HG03521 (cell line): ENCODE results near the gene WDR33.
"Not testable (repeated sequence)": the region's sequence is repeated elsewhere in the genome, so short reads cannot be mapped to it uniquely, and the experiment has no call there.

ENCODE experiments used
- ATAC-seq: cut with Tn5 transposase; IDR thresholded peaks from one replicate; pipeline ENCODE4 v1.9.1; 2021; ENCODE audit warnings: mild to moderate bottlenecking, moderate library complexity; ENCODE audit not compliant: unreplicated experiment

Gene WDR33

DNA sequence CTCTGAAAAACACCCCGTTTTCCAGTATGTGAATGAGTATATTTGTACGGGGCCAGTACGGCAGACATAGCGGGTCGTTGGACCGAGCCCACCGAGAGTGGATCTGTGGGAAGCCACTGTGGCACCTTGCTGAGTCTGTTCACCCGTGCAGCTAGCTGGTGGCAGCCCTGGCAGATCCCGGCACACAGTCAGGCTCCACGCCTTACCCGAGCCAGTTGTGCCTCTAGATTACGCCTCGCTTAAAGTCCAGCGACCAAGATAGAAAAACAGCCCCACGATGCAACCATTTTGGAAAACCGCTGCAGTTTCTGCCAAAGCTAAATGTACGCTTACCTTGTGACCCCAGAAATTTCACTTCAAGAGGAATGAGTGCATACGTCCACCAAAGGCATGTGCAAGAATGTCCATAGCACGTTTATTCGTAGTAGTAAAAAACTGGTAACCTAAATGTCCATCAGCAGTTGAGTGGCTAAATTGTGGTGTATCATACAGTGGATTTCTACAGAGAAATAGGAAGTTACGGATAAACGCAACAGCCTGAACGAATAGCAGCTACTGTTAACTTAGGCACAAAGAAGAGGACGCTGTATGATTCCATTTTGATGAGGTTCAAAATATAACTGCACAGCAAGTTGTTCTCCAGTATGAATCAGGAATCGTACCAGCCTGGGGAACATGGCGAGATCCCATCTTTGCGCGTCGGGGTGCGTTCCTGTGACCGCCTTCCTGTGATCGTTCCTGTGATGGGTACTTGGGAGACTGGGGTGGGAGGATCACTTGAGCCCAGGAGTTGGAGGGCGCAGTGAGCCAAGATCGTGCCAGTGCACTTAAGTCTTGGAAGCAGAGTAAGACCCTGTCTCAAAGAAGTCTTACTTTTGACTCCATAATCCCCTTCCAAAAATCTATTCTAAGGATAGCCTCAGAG is 688 bp upstream of the WDR33 start:
- ATAC-seq = peak; percentile 33

- no peak for ATAC-seq
Measured at GRCh38 chr2:127810156-127810618, 784 bp downstream of the WDR33 start.

DNA sequence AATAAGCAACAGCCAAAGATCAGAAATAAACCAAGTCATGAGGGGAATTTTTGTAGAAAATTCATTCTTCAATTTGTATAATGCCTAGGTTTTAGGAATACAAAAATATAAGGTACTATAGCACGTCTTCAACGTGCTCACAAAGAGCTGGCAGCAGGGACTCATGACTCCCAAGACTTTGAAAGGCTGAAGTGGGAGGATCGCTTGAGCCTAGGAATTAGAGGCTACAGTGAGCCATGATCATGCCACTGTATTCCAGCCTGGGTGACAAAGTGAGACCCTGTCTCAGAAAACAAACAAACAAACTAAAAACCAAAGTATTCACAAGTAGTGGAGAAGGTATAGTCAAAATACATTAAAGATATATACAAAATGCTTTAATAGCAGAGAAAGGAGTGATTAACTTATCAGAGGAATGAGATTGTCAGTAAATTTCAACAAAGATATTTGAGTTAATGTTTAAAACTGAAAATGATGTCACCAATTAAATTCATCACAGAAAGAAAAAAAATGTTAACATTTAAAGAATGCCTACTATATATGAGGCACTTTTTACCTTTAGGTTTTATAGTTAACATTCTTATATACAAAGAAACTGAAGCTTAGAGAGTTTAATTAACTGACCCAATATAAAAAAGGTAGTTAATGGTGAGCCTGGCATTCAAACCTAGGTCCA is 3.2 kb downstream of the WDR33 start:
- ATAC-seq = no peak

- ATAC-seq = not testable (repeated sequence)
Measured at GRCh38 chr2:127806860-127807259, 4.1 kb downstream of the WDR33 start.

GRCh38 chr2:127805491-127805890 is 5.5 kb downstream of the WDR33 start:
- ATAC-seq = no peak

DNA sequence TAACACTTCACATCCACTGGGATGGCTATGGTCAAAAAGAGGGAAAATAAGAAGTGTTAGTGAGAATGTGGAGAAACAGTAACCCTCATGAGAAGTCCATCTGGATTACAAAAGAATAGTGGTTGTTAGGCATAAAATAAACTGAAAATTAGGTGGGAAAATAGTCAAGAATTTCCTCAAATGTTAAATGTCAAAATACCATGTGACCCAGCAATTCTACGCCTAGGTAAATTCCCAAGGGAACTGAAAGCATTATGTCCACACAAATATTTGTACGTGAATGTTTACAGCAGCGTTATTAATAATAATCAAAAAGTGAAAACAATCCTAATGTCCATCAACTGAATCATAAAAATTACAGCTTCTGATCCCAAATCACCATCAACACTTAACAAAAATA is 11.0 kb downstream of the WDR33 start:
- no peak for ATAC-seq

DNA sequence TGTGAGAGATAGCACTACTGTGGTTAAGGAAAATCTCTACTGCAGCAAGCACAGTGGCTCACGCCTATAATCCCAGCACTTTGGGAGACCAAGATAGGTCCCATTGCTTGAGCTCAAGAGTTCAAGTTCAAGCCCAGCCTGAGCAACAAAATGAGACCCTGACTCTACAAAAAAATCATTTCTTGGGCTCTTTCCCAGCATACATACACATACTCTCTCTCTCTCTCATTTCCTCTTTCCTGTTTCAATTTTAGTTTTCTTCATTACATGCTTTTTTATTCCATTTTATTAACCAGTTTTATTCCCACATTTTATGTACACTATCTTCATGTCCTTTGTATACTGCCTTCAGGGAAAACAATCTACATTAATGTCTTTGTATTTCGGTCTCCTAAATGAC is 14.6 kb downstream of the WDR33 start:
- no peak for ATAC-seq

DNA sequence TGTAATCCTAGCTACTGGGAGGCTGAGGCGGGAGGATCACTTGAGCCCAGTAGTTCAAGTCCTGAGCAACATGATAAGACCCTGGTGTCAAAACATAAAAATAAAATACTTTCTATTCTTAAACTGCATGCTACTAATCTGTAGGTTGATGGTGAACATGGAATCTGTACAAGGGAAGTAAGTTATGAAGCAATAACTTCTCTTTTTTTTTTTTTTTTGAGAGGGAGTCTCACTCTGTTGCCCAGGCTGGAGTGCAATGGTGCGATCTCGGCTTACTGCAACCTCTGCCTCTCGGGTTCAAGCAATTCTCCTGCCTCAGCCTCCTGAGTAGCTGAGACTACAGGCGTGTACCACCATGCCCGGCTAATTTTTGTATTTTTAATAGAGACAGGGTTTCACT is 16.1 kb downstream of the WDR33 start:
- not testable (repeated sequence) for ATAC-seq

DNA sequence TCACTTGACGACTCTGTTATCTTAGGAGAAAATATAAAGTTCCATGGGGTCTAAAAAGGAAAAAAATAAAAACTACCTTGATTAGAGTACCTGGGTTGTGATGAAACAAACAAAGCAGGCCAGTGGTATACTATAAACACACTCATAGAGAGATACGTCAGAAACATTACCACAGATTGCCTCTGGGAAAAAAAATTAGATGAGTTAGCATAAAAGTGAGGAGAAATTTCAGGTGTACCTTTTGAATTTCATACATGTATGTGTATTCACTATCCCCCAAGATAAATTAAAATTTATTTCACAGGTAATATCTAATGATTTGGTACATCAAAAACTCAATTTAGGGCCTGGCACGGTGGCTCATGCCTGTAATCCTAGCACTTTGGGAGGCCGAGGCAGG is 18.2 kb downstream of the WDR33 start:
- ATAC-seq = no peak

DNA sequence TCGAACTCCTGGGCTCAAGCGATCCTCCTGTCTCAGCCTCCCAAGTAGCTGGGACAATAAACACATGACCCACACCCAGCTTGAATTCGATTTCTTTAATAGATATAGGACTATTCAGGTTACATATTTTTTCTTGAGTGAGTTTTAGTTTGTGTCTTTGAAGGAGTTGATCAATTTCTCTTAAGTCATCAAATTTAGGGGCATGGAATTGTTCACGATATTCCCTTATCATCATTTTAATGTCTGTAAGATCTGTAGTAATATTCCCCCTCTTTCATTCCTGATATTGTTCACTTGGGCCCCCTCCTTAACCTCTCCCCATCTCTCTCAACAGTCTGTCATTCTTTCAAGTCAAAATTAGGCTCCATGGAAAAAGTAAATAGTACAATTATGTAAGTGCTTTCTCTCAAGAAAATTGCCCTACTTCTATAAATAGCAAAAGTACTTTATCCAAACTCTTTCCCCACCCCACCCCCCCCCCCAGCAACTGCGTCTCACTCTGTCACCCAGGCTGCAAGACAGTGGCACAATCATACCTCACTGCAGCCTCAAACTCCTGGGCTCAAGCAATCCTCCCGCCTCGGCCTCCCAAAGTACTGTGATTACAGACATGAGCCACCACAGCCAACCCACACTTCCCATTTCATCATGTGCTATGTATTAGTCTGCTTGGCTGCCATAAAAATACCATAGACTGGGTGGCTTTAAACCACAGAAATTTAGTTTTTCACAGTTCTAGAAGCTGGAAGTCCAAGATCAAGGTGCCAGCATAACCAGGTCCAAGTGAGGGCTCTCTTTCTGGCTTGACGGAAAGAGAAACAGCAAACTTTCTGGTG is 20.1 kb downstream of the WDR33 start:
- no peak for ATAC-seq

DNA sequence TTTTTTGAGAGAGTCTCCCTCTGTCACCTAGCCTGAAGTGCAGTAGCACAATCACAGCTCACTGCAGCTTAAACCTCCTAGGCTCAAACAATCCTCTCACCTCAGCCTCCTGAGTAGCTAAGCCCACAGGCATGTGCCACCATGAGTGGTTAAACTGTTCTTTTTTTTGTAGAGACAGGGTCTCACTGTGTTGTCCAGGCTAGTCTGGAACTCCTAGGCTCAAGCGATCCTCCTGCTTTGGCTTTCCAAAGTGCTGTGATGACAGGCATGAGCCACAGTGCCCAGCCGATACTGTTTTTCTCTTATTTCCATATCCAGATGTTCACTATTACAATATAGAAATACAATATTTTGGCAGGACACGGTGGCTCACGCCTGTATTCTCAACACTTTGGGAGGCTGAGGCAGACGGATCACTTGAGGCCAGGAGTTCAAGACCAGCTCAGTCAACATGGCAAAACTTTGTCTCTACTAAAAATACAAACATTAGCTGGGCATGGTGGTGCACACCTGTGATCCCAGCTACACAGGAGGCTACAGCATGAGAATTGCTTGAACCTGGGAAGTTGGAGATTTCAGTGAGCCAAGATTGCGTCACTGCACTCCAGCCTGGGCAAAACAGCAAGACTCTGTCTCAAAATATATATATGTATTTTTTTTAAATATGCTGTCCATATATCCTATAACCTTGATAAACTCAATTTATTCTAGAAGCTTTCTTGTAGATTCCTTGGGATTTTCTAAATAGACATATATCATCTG is 24.7 kb downstream of the WDR33 start:
- ATAC-seq = no peak

- ATAC-seq = no peak
Measured at GRCh38 chr2:127784965-127785518, 25.9 kb downstream of the WDR33 start.

- no peak for ATAC-seq
Measured at GRCh38 chr2:127783101-127783500, 27.9 kb downstream of the WDR33 start.

GRCh38 chr2:127778850-127779249 is 32.1 kb downstream of the WDR33 start:
- ATAC-seq = no peak

GRCh38 chr2:127778447-127778846 is 32.5 kb downstream of the WDR33 start:
- ATAC-seq = no peak

DNA sequence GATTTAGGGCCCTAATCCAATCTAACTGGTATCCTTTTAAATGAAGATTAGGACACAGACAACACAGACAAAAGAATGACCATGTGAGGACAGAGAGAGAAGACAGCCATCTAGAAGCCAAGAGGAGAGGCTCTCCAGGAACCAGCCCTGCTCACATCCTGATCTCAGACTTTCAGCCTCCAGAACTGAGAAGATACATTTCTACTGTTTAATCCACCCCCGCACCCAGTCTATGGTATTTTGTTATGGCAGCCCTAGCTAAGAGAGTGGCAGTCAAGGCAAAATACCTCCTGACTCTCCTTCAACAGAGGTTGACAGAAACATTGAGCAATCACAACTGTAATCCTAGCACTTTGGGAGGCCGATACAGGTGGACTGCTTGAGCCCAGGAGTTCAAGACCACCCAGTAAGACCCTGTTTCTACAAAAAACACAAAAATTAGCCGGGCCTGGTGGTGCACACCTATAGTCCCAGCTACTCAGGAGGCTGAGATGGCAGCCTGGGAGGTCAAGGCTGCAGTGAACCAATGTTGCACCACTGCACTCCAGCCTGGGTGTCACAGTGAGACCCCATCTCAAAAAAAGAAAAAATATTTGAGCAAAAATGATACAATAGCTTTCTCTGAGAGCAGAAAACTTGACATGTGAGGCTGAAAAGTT is 34.7 kb downstream of the WDR33 start:
- ATAC-seq = no peak

DNA sequence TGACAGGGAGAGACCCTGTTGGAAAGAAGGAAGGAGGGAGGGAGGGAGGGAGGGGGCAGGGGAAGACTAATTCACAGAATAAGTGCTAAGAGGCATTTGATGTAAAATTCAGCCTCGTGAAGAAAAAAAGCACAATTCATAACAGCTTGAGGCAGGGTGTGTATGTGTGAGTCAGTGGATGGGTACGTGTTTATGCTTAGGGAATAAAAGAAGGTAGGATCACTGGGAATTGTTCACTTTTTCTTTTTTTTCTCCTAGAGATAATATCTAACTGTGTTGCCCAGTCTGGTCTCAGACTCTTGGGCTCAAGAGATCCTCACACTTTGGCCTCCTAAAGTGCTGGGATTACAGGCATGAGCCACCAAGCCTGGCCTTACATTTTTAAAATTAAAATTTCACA is 39.2 kb downstream of the WDR33 start:
- ATAC-seq = no peak

- no peak for ATAC-seq
Measured at GRCh38 chr2:127770973-127771735, 39.8 kb downstream of the WDR33 start.

- not testable (repeated sequence) for ATAC-seq
Measured at GRCh38 chr2:127770534-127770933, 40.4 kb downstream of the WDR33 start.
